GM19324 (cell line): Measurements from ENCODE around the gene GNG2.
A peak's percentile ranks its signal among the peaks of the same experiment; 100 is the strongest.

Experiments used
- ATAC-seq: cut with Tn5 transposase; IDR thresholded peaks from one replicate; pipeline ENCODE4 v1.9.1; 2021; ENCODE audit warnings: mild to moderate bottlenecking, moderate library complexity; ENCODE audit not compliant: unreplicated experiment, low FRiP score

The GNG2 gene

DNA sequence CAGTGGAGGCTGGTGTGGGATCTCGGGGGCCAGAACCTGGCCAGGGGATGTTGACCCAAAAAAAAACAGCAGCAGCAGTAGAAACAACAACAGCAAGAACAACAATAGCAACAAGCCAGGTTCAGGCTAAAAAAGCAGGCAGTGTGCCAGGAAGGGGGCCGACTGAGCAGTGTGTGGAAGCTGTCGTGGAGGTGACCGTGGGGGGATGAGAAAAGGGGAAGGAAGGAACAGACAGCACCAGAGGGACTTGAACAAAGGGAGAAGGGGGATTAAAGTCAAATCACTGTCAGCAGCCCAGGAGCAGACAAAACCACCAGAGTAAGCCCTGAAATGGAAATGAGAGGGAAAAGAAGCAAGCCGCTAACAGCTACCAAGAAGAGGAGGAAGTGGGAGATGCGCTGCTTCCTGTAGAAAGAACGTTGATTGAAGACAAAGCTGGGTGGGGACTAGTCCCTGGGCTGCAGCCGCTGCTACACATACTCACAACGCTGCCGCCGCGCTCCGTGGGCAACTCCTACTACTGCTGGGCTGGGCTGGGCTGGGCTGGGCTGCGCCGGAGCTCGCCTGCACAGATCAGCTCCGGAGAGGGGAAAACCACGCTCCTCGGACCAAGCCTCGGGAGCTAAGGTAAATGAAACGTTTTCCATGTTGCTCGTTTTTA lies at the start of gene GNG2:
Gene GNG2, plus strand, starts transcription at position 449 of the 661 bp plus-strand sequence. CDS start 90,067 bp downstream, outside the sequence.
- ATAC-seq = peak; percentile 82

DNA sequence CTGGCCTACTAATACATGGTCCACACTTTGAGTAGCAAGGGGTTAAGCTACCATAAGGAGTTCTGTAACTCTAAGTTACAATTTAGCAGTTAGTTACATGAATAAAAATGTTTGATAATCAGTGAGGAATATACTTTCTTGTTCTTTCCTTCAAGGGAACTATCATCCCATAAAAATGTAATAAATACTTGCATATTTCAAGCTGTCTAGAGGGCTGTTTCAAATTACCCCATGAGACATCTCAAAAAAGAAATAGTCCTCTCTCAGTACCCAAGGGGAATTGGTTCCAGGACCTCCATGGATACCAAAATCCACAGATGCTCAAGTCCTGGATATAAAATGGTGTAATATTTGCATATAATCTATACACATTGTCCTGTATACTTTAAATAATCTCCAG lies 48.7 kb upstream of the GNG2 start:
- ATAC-seq = no peak

GRCh38 chr14:51816031-51816430 lies 44.4 kb upstream of the GNG2 start:
- ATAC-seq = no peak

DNA sequence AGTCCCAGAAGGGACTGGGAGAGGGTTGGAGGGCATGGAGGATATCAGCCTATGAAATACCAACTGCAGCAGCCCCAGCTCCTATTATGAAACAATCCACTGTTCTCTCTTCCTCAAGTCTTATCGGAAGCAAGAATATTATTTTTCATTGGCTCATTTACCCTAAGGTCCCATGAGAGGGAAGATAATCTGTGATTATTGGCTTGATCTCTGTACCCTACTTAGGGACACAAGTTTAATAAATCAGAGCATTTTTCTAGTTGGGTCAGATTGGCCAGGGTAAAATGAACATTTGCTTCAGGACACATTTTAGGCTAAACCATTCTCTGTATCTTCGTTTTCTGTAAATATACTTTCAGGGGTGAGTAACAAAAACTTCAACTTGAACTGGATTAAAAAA lies 43.1 kb upstream of the GNG2 start:
- ATAC-seq = no peak

- ATAC-seq = no peak
These were observed 41.5 kb upstream of the GNG2 start for GRCh38 chr14:51818748-51819380.

DNA sequence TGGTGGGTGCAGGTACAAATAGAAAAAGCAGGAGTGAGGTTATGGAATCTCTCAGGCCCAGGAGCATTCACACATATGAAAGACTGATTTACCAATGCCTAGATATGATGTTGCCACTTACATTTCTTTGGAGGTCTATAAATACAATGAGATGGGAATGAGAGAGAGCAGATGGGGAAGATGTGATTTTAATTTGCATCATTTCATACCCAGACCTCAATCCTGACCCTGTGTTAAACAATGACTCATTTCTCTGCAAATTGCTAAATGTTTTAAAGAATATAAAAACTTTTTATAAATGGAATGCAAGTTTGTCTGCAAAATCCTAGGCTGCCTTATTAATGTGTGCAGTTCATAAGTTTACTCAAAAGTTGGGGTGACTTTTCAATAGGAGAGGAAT lies 38.6 kb upstream of the GNG2 start:
- no peak for ATAC-seq

GRCh38 chr14:51822499-51822898 lies 37.9 kb upstream of the GNG2 start:
- ATAC-seq = no peak

GRCh38 chr14:51823706-51824105 lies 36.7 kb upstream of the GNG2 start:
- no peak for ATAC-seq

- ATAC-seq = no peak
These were observed 36.2 kb upstream of the GNG2 start for GRCh38 chr14:51824191-51824590.

GRCh38 chr14:51825926-51826325 lies 34.5 kb upstream of the GNG2 start:
- ATAC-seq = no peak

DNA sequence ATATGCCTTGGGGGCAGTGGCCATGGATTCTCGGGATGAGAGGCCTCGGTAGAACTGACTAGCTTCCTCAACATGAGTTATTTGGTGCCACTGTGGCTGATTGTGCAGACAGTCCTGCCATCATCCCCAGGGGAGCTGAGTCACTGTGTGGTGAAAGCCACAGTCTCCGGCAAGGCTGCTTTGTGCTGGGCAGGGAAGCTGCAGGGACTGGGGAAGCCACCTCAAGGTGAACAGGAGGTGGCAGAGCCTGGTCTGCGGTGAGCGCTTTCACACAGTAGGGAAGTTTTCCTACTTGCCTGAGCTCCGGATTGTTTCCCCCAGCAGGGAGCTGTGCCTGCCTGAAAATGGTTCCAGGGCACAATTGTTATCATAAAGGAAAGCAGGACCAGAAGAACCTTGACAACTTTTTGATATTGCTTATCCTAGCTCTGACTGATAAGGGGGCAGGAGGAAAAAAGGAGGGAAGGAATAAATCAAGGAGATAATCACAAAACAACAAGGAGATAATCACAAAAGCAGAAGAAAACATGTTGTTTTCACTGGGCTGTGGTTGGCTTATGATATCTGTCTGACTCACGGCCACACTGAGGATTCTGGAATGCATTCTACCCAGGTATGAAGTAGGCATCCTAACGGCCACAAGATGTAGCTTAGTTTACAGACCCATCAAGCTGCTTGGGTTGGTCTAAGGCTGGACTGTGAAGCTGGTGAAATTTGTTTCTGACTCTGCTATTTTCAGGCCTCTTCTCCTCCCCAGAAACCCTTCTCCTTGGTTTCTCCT lies 32.2 kb upstream of the GNG2 start:
- ATAC-seq = peak; percentile 86

GRCh38 chr14:51834240-51834639 lies 26.2 kb upstream of the GNG2 start:
- no peak for ATAC-seq

- ATAC-seq = no peak
These were observed 24.0 kb upstream of the GNG2 start for GRCh38 chr14:51836417-51836816.

DNA sequence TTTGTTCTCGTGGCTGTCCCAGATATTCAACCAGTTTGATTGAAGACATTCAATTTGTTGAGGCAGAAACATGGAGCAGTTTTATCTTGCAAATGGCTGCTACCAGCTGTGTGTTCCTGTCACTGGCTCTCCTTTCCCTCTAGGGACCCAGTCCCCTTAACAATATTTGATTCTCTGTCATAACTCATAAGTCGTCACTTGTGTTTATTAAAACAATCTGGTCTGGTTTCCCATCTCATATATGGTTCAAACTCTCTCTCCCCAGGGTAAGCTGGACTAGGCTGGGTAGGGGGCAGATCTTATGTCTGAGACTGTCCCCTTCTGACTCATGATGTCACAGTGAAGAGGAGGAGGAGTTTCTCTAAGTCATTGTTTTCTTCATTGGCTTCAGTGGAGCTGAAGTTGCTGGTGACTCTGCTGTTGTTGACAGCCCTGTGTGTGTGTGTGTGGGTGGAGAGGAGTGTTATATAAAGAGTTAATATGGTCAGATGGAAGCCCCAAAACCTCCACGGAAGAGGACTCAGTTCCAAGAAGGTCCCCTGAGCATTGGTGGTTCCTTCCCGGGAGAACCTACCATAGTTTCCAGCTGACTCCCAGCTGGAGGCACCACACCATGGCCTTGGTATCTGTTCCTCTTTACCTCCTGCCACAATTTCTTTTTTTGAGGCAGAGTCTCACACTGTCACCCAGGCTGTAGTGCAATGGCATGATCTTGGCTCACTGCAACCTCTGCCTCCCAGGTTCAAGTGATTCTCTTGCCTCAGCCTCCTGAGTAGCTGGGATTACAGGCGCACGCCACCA lies 16.1 kb upstream of the GNG2 start:
- no peak for ATAC-seq

DNA sequence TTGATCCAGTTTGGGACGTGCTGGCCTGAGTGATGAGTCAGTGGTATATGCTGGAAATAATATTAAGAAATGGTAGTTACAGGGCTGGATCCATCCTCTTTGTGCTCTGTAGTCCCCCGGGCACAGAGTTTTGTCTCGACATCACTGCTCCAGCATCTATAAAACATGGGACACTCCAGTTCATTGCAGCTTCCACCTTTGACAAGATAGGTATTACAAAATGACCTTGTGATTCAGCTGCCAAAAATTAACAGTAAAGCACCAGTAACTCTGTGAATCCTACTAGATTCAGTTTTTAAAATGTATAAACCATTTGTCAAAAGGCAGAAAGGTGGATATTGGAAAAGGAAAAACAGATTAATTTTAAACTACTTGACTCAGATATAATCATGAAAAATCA lies 14.6 kb upstream of the GNG2 start:
- no peak for ATAC-seq

DNA sequence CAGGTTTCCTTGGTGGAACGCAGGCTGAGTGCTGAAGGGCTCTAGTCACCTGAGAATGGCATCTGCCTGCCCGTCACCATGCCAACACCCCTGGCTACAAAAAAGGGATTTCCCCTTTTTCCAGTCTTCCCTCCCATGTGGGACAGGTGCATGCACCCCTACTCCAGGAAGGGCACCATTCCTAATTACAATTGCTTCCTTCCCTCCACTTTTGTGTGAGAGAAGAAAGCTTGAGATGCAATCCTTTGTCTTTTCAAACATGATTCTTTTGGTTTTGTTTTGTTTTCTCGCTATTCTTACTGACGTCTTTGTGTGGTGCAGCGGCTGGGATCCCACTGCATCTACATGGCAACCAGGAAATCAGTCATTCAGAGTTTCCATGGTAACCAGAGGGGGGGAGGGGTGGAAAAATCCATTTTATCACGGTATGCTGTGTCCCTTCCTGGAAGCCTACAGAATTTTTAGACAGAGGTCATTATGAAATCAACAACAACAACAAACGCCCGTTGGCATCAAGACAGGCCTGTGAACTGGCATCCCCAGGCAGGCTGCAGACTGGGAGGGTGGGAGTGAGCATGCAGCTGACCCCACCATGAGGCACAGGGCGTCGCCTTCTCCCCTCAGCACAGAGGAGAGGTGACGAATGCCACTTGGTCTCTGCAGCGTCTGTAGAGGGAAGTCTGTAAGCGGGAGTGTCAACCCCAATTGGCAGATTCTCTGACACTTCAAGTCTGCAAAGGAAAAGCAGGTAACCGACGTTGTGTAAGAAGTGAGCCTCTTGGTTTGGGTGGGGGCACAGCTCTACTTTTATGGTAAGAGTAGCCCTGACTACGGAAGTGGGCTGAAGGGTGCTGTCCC lies 13.6 kb upstream of the GNG2 start:
- peak; percentile 71 for ATAC-seq

GRCh38 chr14:51847489-51847796 lies 13.0 kb upstream of the GNG2 start:
- no peak for ATAC-seq

DNA sequence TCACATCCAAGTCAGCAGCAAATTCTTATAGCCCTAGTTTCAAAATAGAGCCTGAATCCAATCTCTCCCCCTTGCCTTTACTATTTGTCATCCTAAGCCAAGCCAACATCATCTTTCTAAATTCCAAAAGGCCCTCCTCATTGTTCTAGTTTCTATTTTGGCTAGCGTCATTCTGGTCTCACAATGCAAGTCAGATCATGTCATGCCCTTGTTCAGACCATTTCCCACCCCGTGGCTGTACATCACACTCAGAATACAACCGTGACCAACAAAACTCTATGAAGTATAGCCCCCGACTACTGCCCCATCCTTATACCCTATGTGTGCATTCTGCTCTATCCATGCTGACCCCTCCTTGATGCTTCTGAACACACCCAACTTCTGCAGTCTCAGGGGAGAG lies 12.3 kb upstream of the GNG2 start:
- ATAC-seq = no peak

DNA sequence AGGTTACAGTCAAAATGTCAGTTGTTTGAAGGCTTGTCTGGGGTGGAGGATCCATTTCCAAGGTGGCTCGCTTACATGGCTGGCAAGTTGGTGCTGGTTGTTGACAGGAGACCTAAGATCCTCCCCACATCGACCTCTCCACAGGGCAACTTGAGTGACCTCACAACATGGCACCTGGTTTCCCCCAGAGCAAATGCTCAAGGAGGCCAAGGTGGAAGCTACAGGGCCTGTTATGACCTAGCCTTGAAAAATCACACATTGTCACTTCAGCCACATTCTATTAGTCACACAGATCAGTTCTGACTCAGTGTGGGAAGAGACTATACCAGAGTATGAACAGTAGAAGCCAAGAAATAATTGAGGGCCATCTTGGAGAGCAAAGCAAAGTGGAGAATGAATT lies 11.3 kb upstream of the GNG2 start:
- ATAC-seq = no peak

DNA sequence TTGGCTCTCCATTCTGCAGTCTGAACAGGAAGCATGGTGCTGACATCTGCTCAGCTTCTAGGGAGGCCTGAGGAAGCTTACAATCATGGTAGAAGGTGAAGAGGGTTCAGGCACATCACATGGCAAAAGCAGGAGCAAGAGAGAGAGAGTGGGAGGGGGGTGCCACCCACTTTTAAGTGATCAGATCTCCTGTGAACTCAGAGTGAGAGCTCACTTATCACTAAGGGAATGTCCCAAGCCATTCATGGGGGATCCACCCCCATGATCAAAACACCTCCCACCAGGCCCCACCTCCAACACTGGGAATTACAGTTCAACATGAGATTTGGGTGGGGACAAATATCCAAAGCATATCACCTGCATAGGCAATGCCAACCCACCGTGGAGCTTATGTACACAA lies 9.8 kb upstream of the GNG2 start:
- no peak for ATAC-seq
